Esophagus squamous epithelium (tissue), 4 donors: ENCODE results near the gene CCT7.

Source experiments
- CTCF ChIP-seq, 6 experiments: fragments of 450-650 bp in 4 of 6; fragments of 200-600 bp in 2 of 6; sonication (generic) in 2 of 6; IDR thresholded peaks; one replicate each; pipeline ENCODE4 v1.5.1; 2016 to 2019; ENCODE audit warnings: antibody characterized with exemption in 6 of 6, mild to moderate bottlenecking in 4 of 6, moderate library complexity in 4 of 6
- POLR2A ChIP-seq, 4 donors: fragments of 450-650 bp; IDR thresholded peaks; one replicate each; pipeline ENCODE4 v1.6.1; 2017; ENCODE audit warnings: antibody characterized with exemption in 4 of 4, mild to moderate bottlenecking in 4 of 4, moderate library complexity in 3 of 4

DNA sequence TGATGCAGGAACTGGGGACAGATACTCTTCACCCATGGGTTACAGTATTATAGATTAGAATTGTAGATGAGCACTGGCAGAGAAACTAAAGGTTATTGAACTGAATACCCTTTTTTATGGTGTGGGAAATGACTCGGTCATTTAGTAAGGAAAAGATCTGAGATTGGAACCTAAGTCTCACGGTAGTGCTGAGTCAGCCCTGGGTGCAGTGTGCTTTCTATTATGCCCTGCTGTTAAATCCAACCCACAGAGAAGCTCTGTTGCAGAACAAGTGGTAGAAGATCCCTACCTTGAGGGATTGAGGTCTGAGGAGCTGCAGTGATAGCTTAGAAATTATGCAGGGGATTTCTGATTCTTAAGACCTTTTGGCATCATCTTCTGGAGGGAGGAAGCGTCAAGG is 12.7 kb downstream of the CCT7 start:
- TF ChIP-seq CTCF (IDR thresholded peaks at IDR 0.05) (no peak), POLR2A (IDR thresholded peaks at IDR 0.05) (no peak)
